Peyer's patch (tissue), 4 donors: Measurements from ENCODE around the gene COQ10B.

Experiments
- POLR2A ChIP-seq, 2 donors: fragments of 450-650 bp; IDR thresholded peaks; one replicate each; pipeline ENCODE4 v1.5.1; 2017; ENCODE audit warnings: antibody characterized with exemption in 2 of 2, mild to moderate bottlenecking in 2 of 2, moderate library complexity in 2 of 2
- TF ChIP-seq, protein P1 (sequence below), 6 experiments: fragments of 450-650 bp in 4 of 6; fragments of 200-600 bp in 2 of 6; sonication (generic) in 1 of 6; IDR thresholded peaks; one replicate each; pipeline ENCODE4 v1.5.1; 2017 to 2019; ENCODE audit warnings: antibody characterized with exemption in 6 of 6, mild to moderate bottlenecking in 3 of 6, moderate library complexity in 1 of 6

DNA sequence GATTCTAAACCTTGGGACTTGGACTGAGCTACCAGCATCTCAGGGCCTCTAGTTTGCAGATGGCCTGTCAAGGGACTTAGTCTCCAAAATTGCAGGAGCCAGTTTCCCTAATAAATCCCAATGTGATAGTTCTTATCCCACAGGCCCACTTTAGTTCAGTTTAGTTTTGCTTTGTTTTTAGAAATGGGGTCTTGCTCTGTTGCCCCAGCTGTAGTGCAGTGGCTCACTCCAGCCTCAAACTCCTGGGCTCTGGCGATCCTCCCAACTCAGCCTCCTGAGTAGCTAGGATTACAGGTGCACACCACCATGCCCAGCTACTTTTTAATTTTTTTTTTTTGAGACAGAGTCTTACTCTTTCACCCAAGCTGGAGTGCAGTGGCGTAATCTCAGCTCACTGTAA lies 16.0 kb upstream of the COQ10B start:
- TF ChIP-seq, protein P1, sequence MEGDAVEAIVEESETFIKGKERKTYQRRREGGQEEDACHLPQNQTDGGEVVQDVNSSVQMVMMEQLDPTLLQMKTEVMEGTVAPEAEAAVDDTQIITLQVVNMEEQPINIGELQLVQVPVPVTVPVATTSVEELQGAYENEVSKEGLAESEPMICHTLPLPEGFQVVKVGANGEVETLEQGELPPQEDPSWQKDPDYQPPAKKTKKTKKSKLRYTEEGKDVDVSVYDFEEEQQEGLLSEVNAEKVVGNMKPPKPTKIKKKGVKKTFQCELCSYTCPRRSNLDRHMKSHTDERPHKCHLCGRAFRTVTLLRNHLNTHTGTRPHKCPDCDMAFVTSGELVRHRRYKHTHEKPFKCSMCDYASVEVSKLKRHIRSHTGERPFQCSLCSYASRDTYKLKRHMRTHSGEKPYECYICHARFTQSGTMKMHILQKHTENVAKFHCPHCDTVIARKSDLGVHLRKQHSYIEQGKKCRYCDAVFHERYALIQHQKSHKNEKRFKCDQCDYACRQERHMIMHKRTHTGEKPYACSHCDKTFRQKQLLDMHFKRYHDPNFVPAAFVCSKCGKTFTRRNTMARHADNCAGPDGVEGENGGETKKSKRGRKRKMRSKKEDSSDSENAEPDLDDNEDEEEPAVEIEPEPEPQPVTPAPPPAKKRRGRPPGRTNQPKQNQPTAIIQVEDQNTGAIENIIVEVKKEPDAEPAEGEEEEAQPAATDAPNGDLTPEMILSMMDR (IDR thresholded peaks at IDR 0.05), result no peak
- no peak for TF ChIP-seq POLR2A (IDR thresholded peaks at IDR 0.05)
